HG03066 (cell line): Measurements from ENCODE around the gene NOXRED1.
A peak's percentile ranks its signal among the peaks of the same experiment; 100 is the strongest.
"Not testable (repeated sequence)": the region's sequence is repeated elsewhere in the genome, so short reads cannot be mapped to it uniquely, and the experiment has no call there.

ENCODE experiments used
- ATAC-seq: cut with Tn5 transposase; IDR thresholded peaks from one replicate; pipeline ENCODE4 v1.9.1; 2021; ENCODE audit warnings: low read depth; ENCODE audit not compliant: unreplicated experiment

NOXRED1 gene

GRCh38 chr14:77423423-77423822 is at the start of gene NOXRED1:
Gene NOXRED1 (minus strand): TSS chr14:77423523. CDS start chr14:77422889, 634 bp downstream.
- no peak for ATAC-seq

- no peak for ATAC-seq
Observed at GRCh38 chr14:77470224-77470870, 47.0 kb upstream of the NOXRED1 start.

- no peak for ATAC-seq
Observed at GRCh38 chr14:77469539-77469938, 46.2 kb upstream of the NOXRED1 start.

GRCh38 chr14:77469067-77469505 is 45.8 kb upstream of the NOXRED1 start:
- no peak for ATAC-seq

GRCh38 chr14:77467801-77468200 is 44.5 kb upstream of the NOXRED1 start:
- ATAC-seq: no peak

- no peak for ATAC-seq
Observed at GRCh38 chr14:77459072-77459723, 35.9 kb upstream of the NOXRED1 start.

- ATAC-seq: peak; percentile 13
Observed at GRCh38 chr14:77458249-77458950, 35.1 kb upstream of the NOXRED1 start.

- ATAC-seq: peak; percentile 90
Observed at GRCh38 chr14:77457522-77458248, 34.4 kb upstream of the NOXRED1 start, which contains the start of the genes AHSA1 and VIPAS39. Gene AHSA1 (plus strand): TSS chr14:77458093. CDS start chr14:77458190, 97 bp downstream. Gene VIPAS39 (minus strand): TSS chr14:77457601. CDS start chr14:77454102, 3,499 bp downstream.

GRCh38 chr14:77457115-77457521 is 33.8 kb upstream of the NOXRED1 start:
- ATAC-seq: no peak

- ATAC-seq: no peak
Observed at GRCh38 chr14:77455966-77456640, 32.8 kb upstream of the NOXRED1 start.

GRCh38 chr14:77442196-77442595 is 18.9 kb upstream of the NOXRED1 start:
- ATAC-seq: no peak

- ATAC-seq: no peak
Observed at GRCh38 chr14:77439861-77440260, 16.5 kb upstream of the NOXRED1 start.

- ATAC-seq: no peak
Observed at GRCh38 chr14:77438596-77438995, 15.3 kb upstream of the NOXRED1 start.

- ATAC-seq: no peak
Observed at GRCh38 chr14:77436042-77436441, 12.7 kb upstream of the NOXRED1 start.

- no peak for ATAC-seq
Observed at GRCh38 chr14:77426396-77426795, 3.1 kb upstream of the NOXRED1 start.

- ATAC-seq: no peak
Observed at GRCh38 chr14:77424862-77425261, 1.5 kb upstream of the NOXRED1 start.

- ATAC-seq: no peak
Observed at GRCh38 chr14:77421201-77421600, 2.1 kb downstream of the NOXRED1 start.

GRCh38 chr14:77416836-77417235 is 6.5 kb downstream of the NOXRED1 start:
- ATAC-seq: no peak

GRCh38 chr14:77416098-77416497 is 7.2 kb downstream of the NOXRED1 start:
- not testable (repeated sequence) for ATAC-seq

GRCh38 chr14:77415403-77416030 is 7.8 kb downstream of the NOXRED1 start:
- not testable (repeated sequence) for ATAC-seq
